B cell (primary cell): ENCODE measurements around the gene TIMM17A.

Experiments
- EZH2 ChIP-seq: IDR thresholded peaks from 2 replicates; pipeline ENCODE4 v1.6.1; 2012; ENCODE audit warnings: borderline replicate concordance, low read depth, mild to moderate bottlenecking, moderate library complexity, low read length; ENCODE audit not compliant: insufficient read depth, poor library complexity, severe bottlenecking
- TF ChIP-seq, protein P1 (sequence below): fragments of 200-600 bp; IDR thresholded peaks from one replicate; pipeline ENCODE4 v1.8.0; 2022; ENCODE audit warnings: antibody characterized with exemption, mild to moderate bottlenecking

DNA sequence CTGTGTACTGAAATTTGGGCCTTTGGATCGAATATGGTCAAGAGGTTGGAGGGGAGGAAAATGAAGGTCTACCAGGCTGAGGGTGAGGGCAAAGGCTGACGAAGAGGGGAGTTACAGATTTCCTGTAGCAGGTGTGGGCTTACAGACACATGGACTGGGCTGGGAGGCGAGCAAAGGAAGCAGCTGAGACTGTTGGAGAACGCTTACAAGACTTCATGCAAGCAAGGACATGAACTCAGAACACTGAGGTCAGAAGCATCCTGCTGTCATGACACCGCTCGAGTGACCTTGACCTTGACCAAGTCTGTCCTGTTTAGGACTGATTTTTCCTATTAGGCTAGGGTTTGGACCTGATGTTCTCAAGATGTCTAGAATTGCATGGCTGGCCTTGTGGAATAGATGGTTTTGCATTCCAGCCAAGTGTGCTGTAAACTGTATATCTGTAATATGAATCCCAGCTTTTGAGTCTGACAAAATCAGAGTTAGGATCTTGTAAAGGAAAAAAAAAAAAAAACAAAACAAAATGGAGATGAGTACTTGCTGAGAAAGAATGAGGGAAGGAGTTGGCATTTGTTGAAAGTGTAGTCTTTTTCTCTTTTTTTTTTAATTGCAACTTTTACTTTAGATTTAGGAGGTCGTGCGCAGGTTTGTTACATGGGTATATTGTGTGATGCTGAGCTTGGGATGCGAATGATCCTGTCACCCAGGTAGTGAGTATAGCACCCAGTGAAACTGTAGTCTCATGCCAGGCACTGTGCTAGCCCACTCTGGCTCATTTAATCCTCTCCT lies 60.9 kb downstream of the TIMM17A start:
- TF ChIP-seq, protein P1, sequence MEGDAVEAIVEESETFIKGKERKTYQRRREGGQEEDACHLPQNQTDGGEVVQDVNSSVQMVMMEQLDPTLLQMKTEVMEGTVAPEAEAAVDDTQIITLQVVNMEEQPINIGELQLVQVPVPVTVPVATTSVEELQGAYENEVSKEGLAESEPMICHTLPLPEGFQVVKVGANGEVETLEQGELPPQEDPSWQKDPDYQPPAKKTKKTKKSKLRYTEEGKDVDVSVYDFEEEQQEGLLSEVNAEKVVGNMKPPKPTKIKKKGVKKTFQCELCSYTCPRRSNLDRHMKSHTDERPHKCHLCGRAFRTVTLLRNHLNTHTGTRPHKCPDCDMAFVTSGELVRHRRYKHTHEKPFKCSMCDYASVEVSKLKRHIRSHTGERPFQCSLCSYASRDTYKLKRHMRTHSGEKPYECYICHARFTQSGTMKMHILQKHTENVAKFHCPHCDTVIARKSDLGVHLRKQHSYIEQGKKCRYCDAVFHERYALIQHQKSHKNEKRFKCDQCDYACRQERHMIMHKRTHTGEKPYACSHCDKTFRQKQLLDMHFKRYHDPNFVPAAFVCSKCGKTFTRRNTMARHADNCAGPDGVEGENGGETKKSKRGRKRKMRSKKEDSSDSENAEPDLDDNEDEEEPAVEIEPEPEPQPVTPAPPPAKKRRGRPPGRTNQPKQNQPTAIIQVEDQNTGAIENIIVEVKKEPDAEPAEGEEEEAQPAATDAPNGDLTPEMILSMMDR = no peak
- no peak for TF ChIP-seq EZH2
